B cell (primary cell): ENCODE measurements around the gene BNIP5. TPM values are rescaled to one million over a fixed set of nuclear protein-coding genes. Genes with fewer than 3 reads are reported as not detected.
A peak's percentile ranks its signal among the peaks of the same experiment; 100 is the strongest.

Experiments used
- ATAC-seq: fragments of 200-7000 bp; cut with Tn5 transposase; one replicate; pipeline ENCODE4 v1.10.0; 2021; ENCODE audit warnings: low read depth, mild to moderate bottlenecking, moderate number of reproducible peaks, moderate library complexity
- CTCF ChIA-PET: fragments of 350-600 bp; sonication (Branson Sonifier 250); formaldehyde crosslinking; loops from one replicate; lab custom pipeline; 2021; ENCODE audit warnings: antibody characterized with exemption, inconsistent platforms; lab: Charles Lee
- POLR2A ChIA-PET: fragments of 350-600 bp; sonication (Branson Sonifier 250); formaldehyde crosslinking; loops from one replicate; lab custom pipeline; 2021; ENCODE audit warnings: antibody characterized with exemption; lab: Charles Lee
- DNase-seq: peaks from one replicate; pipeline ENCODE4 v3.0.0; 2013
- H2AFZ ChIP-seq: 2 replicates; pipeline ENCODE4 v1.6.1; 2012; ENCODE audit warnings: mild to moderate bottlenecking, low read depth, low read length; ENCODE audit not compliant: insufficient read depth, poor library complexity, severe bottlenecking
- H3K27ac ChIP-seq, 2 donors: 1 replicate in 1 of 2; 2 replicates in 1 of 2; pipeline ENCODE4 v1.5.1; 2012 to 2013; ENCODE audit warnings: low read length in 2 of 2, mild to moderate bottlenecking in 2 of 2, moderate library complexity in 1 of 2
- H3K27me3 ChIP-seq, 4 experiments: fragments of 200-600 bp in 1 of 4; sonication (generic) in 1 of 4; replicated peaks in 1 of 4; 1 replicate in 2 of 4; 2 replicates in 2 of 4; pipeline versions ENCODE4 v1.6.1 to v1.7.0; 2013 to 2016; ENCODE audit warnings: low read length in 3 of 4, mild to moderate bottlenecking in 2 of 4, mixed read lengths in 1 of 4, moderate library complexity in 1 of 4; ENCODE audit not compliant: insufficient read depth in 4 of 4, control insufficient read depth in 3 of 4; ENCODE audit errors: control extremely low read depth in 1 of 4
- H3K36me3 ChIP-seq, 2 experiments: replicated peaks in 1 of 2; 1 replicate in 1 of 2; 2 replicates in 1 of 2; pipeline versions ENCODE4 v1.6.1 to v1.7.1; 2013; ENCODE audit warnings: low read length in 1 of 2; ENCODE audit not compliant: insufficient read depth in 2 of 2, control insufficient read depth in 1 of 2; ENCODE audit errors: control extremely low read depth in 1 of 2, extremely low read depth in 1 of 2
- H3K4me1 ChIP-seq, 2 donors: fragments of 200-600 bp in 1 of 2; sonication (generic) in 1 of 2; 1 replicate in 1 of 2; 2 replicates in 1 of 2; pipeline versions ENCODE4 v1.5.1 to v1.6.1; 2013 to 2017; ENCODE audit warnings: low read length in 2 of 2; ENCODE audit not compliant: control insufficient read depth in 2 of 2, insufficient read depth in 2 of 2
- H3K4me2 ChIP-seq: replicated peaks from 2 replicates; pipeline ENCODE3; 2012; ENCODE audit warnings: mild to moderate bottlenecking, low read depth, low read length; ENCODE audit not compliant: poor library complexity, severe bottlenecking
- H3K4me3 ChIP-seq, 5 experiments: fragments of 200-600 bp in 1 of 5; sonication (generic) in 1 of 5; 1 replicate in 3 of 5; 2 replicates in 2 of 5; pipeline versions ENCODE4 v1.5.1 to v1.7.0; 2011 to 2016; ENCODE audit warnings: low read length in 4 of 5, mild to moderate bottlenecking in 4 of 5, low read depth in 2 of 5, control low read depth in 1 of 5, moderate library complexity in 1 of 5; ENCODE audit not compliant: insufficient read depth in 1 of 5; ENCODE audit errors: control extremely low read depth in 1 of 5, extremely low read depth in 1 of 5
- H3K79me2 ChIP-seq: fragments of 200-600 bp; sonication (generic); one replicate; pipeline ENCODE4 v1.6.0; 2016; ENCODE audit warnings: low read length; ENCODE audit not compliant: control insufficient read depth, insufficient read depth
- H3K9ac ChIP-seq: fragments of 200-600 bp; sonication (generic); 2 replicates; pipeline ENCODE4 v1.6.1; 2017; ENCODE audit warnings: mild to moderate bottlenecking, low read length, moderate library complexity
- H3K9me3 ChIP-seq, 3 donors: one replicate each; pipeline versions ENCODE4 v1.6.1 to v1.7.1; 2013; ENCODE audit warnings: low read length in 2 of 3; ENCODE audit not compliant: control insufficient read depth in 2 of 3, insufficient read depth in 1 of 3; ENCODE audit errors: control extremely low read depth in 1 of 3
- H4K20me1 ChIP-seq: 2 replicates; pipeline ENCODE4 v1.6.0; 2012; ENCODE audit warnings: mild to moderate bottlenecking, low read length; ENCODE audit not compliant: insufficient read depth, control insufficient read depth, poor library complexity, severe bottlenecking
- H3K27ac Mint-ChIP-seq: one replicate; pipeline ENCODE4 v1.8.0; 2021; ENCODE audit warnings: mixed read lengths
- H3K27me3 Mint-ChIP-seq: one replicate; pipeline ENCODE4 v1.8.0; 2021; ENCODE audit warnings: mixed read lengths
- H3K4me1 Mint-ChIP-seq: one replicate; pipeline ENCODE4 v1.8.0; 2021; ENCODE audit warnings: mixed read lengths
- H3K4me3 Mint-ChIP-seq: one replicate; pipeline ENCODE4 v1.8.0; 2021; ENCODE audit warnings: mixed read lengths
- H3K9me3 Mint-ChIP-seq: one replicate; pipeline ENCODE4 v1.8.0; 2022; ENCODE audit warnings: mixed read lengths; ENCODE audit not compliant: insufficient read depth
- CTCF ChIP-seq: fragments of 200-600 bp; IDR thresholded peaks from one replicate; pipeline ENCODE4 v1.8.0; 2022; ENCODE audit warnings: antibody characterized with exemption, mild to moderate bottlenecking
- EZH2 ChIP-seq: IDR thresholded peaks from 2 replicates; pipeline ENCODE4 v1.6.1; 2012; ENCODE audit warnings: borderline replicate concordance, low read depth, mild to moderate bottlenecking, moderate library complexity, low read length; ENCODE audit not compliant: insufficient read depth, poor library complexity, severe bottlenecking
- WGBS: methylation state at CpG from one replicate; pipeline ENCODE4 v1.1.5; 2013; ENCODE audit warnings: missing lambda C conversion rate; ENCODE audit not compliant: insufficient coverage; 5-methylcytosine and 5-hydroxymethylcytosine counted together
- intact Hi-C: fragments of 100-400 bp; cut with micrococcal nuclease; formaldehyde crosslinking; loops from one replicate; pipeline ENCODE4 v1.10.0; 2022
- polyA plus RNA-seq: library from polyadenylated mRNA; depleted of rRNA; stranded (reverse); fragments of >200 nt; gene quantifications from 2 replicates; pipeline ENCODE4 v1.2.3, GENCODE V29; 2012
- total RNA-seq, 2 donors: library from RNA; stranded (reverse); fragments of 120-200 nt in 1 of 2; gene quantifications; 1 replicate in 1 of 2; 2 replicates in 1 of 2; pipeline versions ENCODE4 v1.2.3 to v1.2.4, GENCODE V29; 2013 to 2022

BNIP5 gene
- total and polyA plus RNA-seq, 2 donors (not counting 1 experiment from before 2014, with no cell fraction given): 0.06 to 0.10 TPM

DNA sequence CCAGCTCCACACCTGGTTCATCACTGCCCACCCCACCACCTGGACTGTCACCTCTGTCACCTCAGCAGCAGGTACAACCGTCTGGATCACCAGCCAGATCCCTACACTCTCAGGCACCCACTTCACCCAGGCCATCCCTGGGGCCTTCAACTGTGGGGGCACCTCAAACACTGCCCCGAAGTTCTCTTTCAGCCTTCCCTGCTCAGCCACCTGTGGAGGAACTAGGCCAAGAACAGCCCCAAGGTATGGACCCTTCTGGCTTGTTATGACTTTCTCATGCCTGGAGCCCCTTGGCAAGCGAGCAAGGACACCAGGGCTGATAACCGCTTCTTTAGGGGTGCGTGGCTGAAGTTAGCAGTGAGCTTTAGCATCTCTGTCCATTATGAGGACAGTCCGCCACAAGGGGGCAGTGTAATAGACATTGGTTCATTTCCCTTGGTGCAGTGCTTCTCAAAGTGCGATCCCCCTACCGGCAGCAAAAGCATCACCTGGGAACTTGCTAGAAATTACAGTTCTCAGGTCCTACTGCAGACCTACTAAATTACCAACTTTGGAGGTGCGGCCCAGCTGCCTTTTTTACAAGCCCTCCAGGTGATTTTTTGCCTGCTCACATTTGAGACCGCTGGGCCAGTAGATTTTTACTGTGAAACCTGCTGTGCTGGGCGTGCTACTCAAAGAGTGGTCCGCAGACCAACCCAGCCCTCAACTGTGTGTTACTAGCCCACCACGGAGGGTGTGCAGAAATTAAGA lies 34.3 kb downstream of the BNIP5 start:
- H3K36me3 ChIP-seq: no peaks in the 10 kb centered on the region
- intact Hi-C loops: loop anchor here (1.0 to 5.0 kb wide), 3 partner anchors 58 to 456 kb away; no protein-coding TSS in a partner anchor
- TF ChIP-seq CTCF (peak; percentile 97), EZH2 (no peak)
- H3K27ac Mint-ChIP-seq: peak overlapping the region; percentile 57
- no peak overlapping the region for H3K4me2 ChIP-seq
- H3K4me3 ChIP-seq: no peak overlapping the region
- CTCF ChIA-PET: interaction anchor here (0.5 to 9.8 kb wide), 32 partner anchors 9 to 1888 kb away, joined by 3 to 149 read pairs (median 4); partner anchors contain the start of genes BNIP5 and MAPK14
- H3K4me3 Mint-ChIP-seq: no peak overlapping the region
- H4K20me1 ChIP-seq: no peaks in the 10 kb centered on the region
- H3K79me2 ChIP-seq: no peaks in the 10 kb centered on the region
- POLR2A ChIA-PET: no interaction called here
- peaks cover 5% of the 10 kb centered on the region for H3K4me1 Mint-ChIP-seq
- WGBS: 41% methylated on average over 10 of the region's 13 CpGs
- H3K9ac ChIP-seq: no peak overlapping the region
- peak overlapping the region; percentile 47 for H2AFZ ChIP-seq
- ATAC-seq (peak; percentile 95), DNase-seq (peak; percentile 94)
- no peaks in the 10 kb centered on the region for H3K9me3 ChIP-seq
- no peaks in the 10 kb centered on the region for H3K9me3 Mint-ChIP-seq
- peaks cover 23% of the 10 kb centered on the region for H3K27me3 Mint-ChIP-seq
- H3K27ac ChIP-seq: no peak overlapping the region
- H3K4me1 ChIP-seq: no peaks in the 10 kb centered on the region
- H3K27me3 ChIP-seq: peaks cover 0 to 6% (median 1%) of the 10 kb centered on the region in 4 experiments

DNA sequence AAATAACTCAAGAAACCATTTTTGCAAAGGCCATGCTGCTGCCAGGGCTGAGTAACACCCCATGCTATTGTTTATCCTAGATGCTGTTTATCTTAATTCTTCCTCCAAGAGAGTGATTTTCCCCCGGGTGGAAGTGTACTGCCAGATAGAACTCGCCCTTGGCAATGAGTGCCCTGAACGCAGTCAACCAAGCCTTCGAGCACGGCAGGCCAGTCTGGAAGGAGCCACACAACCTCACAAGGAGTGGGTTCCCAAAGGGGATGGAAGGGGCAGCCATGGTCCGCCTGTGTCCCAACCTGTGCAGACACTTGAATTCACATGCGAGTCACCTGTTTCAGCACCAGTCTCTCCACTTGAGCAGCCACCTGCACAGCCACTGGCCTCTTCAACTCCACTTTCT lies 34.9 kb downstream of the BNIP5 start:
- DNase-seq (peak; percentile 19), ATAC-seq (no peak)
- ChIA-PET POLR2A (no interaction called here), CTCF (interaction anchor here (0.5 to 9.8 kb wide), 33 partner anchors 9 to 1887 kb away, joined by 3 to 149 read pairs (median 4); partner anchors contain the start of genes BNIP5 and MAPK14)
- intact Hi-C loops: loop anchor here (1.0 to 5.0 kb wide), 3 partner anchors 59 to 457 kb away; no protein-coding TSS in a partner anchor
- Histone ChIP-seq H3K9me3 (no peaks in the 10 kb centered on the region), H3K27me3 (peaks cover 0 to 6% (median 1%) of the 10 kb centered on the region in 4 experiments), H3K27ac (no peak overlapping the region), H3K4me2 (no peak overlapping the region), H3K9ac (no peak overlapping the region), H3K4me3 (no peak overlapping the region), H3K4me1 (no peaks in the 10 kb centered on the region), H3K79me2 (no peaks in the 10 kb centered on the region), H3K36me3 (no peaks in the 10 kb centered on the region), H4K20me1 (no peaks in the 10 kb centered on the region), H2AFZ (no peak overlapping the region)
- peaks cover 5% of the 10 kb centered on the region for H3K4me1 Mint-ChIP-seq
- no peak overlapping the region for H3K4me3 Mint-ChIP-seq
- H3K27ac Mint-ChIP-seq: no peak overlapping the region
- peaks cover 23% of the 10 kb centered on the region for H3K27me3 Mint-ChIP-seq
- no peaks in the 10 kb centered on the region for H3K9me3 Mint-ChIP-seq
- WGBS: 78% methylated on average over 6 of the region's 7 CpGs
- TF ChIP-seq EZH2 (no peak), CTCF (no peak)
